NOMO-1 treated with DMSO at 0.1 percent for 48 hours (cell line): ENCODE measurements around the gene TOR3A.
"Not testable (repeated sequence)": the region's sequence is repeated elsewhere in the genome, so short reads cannot be mapped to it uniquely, and the experiment has no call there.

ENCODE experiments used
- DNase-seq: peaks from one replicate; lab custom pipeline; 2025; ENCODE audit not compliant: unreplicated experiment; lab: John Stamatoyannopoulos, UW

The TOR3A gene

DNA sequence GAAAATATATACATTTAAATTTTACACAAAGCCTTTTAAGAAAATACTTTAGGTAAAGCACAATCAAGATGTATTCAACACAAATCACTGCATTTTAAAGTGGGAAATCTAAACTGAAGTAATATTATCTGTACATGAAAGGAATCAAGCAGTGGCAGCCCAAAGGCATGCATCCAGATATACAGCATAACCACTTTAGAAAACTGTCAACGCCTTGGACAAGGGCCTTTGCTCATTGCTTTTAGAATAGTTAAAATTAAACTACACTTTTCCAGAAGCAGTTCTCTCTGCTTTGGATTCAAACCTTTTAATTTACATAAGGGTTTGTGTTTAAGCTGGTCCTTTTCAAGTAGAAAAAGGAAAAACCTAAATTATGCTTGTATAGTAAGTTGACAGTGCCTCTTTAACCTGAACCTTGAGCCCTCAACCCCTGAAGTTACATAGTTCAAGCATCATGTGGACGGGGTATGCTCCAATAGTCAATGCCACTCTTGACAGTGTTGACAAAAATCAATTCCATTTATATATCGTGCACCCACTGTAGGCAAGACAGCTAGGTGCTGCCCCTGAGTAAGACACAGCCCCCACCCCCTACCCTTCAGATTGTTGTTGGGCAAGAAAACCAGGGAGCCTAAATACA is 22.9 kb downstream of the TOR3A start:
- DNase-seq, result no peak

GRCh38 chr1:179105393-179105792 is 23.5 kb downstream of the TOR3A start:
- no peak for DNase-seq

DNA sequence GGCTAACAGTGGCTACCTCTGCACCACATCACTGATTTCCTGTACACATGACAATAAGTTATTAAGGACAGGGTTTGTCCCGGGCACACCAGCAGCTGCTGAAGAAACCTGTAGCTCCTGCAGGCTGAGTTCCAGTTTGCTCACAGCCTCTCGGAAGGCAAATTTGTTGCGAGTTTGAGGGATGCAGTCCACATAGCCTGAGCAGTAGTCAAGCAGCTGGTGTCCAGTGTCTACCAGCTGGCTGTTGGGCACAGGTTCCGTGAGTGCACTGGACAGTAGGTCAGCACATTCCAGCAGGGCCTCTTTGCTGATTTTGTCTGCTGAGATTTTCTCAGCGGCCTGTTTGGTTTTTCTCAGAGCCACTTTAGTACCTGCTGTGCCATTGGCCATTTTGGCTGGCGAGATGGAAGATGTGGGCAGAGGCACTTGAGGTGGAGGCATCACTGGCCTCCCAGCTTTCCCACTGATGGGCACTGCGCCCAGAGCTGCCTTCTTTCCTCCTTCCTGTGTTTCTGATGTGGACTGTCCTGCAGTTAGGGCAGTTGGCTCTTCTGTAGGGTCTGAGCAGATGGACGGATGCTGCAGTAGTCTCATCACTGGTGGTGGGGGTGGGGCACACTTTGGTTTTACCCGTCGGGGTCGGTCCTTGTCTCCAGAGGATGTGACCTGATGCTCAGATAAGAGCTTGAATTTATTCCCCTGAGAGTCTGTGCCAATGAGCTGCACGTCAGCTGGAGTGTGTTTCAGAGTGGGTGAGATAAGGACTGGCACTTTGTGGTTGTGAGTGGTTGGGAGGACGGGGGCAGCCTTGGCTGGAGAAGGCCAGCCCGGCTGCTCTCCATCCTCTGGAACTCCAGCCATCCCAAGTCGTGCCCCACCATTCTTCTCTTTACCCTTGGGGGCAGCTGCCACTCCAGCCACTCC is 26.1 kb downstream of the TOR3A start:
- no peak for DNase-seq

- no peak for DNase-seq
Measured at GRCh38 chr1:179108644-179109043, 26.8 kb downstream of the TOR3A start.

DNA sequence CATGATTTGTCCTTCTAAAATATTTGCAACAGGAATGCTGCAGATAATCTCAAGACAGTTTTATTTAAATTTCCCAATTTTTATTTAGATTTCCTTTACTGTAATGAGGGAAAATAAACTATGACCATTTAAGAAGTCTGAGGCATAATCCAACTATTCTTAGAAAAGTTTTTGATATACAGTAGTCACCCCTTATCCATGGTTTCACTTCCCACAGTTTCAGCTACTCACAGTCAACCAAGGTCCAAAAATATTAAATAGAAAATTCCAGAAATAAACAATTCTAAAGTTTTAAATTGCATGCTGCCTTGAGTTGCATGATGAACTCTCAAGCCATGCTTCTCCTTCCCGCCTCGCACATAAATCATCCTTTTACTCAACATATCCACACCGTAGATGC is 33.3 kb downstream of the TOR3A start:
- DNase-seq, result no peak

GRCh38 chr1:179119513-179119912 is 37.6 kb downstream of the TOR3A start:
- no peak for DNase-seq

DNA sequence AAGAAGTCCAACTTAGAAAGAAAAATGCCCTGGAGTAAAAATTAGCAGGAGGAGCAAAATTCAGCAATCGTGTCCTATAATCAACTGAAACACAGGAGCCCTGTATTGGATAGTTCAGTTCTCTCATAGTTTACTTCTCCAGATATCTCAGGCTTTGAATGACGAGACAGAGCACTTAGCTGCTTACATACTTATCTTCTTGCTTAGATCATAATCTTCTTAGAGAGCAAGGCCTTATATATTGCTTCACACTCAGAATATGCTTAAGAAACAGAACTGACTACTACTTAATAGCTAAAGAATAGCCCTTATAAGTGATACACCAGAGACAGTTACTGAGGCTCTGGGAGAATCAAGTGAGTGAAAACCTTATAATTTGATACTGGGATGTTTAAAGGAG is 38.9 kb downstream of the TOR3A start:
- no peak for DNase-seq

DNA sequence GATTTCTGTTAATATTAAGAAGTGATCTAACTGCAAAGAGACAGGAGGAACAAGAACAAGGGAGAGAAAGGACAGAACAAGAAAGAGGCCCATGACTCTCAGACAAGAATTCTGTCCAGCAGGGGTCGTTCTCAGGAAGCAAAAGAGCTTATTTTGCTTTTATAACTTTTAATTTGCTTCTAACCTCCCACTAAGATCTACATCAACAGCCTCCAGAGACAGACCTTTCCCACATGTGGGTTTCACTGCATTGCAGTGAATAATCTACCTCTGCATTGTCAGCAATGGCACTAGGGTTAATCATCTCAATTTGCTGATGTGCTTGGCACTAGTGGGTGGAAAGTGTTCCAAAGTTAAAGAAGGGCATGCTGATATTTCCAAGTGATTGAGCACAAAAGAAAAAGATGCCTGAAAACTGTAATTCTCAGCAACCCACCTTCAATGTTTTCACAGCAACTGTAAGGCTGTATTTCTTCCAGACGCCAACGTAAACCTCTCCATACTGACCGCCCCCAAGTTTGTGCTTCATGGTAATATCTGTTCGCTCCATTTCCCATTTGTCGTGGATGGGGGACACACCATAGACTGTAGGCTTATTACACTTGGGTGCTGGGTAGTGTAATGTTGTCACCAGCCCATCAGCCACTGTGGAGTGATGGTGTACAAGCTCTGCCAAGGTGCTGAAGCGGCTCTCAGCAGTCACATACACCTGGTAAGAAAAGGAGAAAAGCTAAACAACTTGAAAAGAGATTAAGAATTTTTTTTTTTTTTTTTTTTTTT is 39.5 kb downstream of the TOR3A start:
- DNase-seq, result peak; percentile 44

- DNase-seq, result no peak
Measured at GRCh38 chr1:179124873-179125272, 43.0 kb downstream of the TOR3A start.

DNA sequence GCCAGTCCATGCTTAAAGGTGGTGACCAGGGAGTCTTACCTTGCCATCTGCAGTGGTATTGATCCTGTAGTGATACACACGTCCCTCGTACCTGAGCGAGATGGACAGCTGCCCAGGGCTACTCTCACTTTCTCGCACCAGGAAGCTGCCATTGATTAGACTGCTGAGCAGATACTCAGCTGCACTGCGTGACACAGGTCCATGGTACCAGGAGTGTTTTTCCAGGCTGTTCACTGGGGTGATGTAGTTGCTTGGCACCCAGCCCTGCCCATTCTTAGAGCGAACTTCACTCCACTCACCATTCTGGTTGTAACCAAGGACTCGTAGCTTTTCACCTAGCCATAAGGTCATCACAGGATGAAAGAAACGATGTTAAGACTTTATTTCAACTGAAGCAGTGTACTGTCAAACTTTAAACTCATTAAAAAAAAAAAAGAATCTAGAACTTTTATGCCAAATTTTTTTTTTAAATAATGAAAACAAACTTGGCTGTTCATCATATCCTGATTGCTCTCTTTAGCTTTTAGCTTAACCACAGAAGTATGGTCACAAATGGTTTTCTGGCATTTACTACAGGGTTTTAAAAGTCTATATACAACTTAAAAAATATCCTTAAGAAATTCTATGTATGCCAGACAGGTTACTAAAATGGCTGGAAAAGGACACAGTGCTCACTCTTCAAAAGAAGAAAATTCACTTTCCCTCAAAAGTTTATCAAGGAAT is 44.6 kb downstream of the TOR3A start:
- no peak for DNase-seq

GRCh38 chr1:179127163-179127895 is 45.5 kb downstream of the TOR3A start:
- DNase-seq, result no peak

DNA sequence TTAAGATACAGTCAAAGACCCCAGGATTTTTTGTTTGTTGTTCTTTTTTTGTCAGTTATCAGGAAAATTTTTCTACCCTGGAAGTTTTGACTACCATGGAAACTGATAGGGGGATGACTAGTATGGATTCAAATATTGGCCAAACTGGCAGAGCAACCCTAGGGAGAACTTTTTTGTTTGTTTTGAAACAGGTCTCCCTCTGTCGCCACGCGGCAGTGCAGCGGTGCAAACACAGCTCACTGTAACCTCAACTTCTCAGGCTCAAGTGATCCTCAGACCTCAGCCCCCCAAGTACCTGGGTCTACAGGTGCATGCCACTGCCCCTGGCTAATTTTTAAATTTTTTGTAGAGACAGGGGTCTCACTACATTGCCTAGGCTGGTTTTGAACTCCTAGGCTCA is 46.6 kb downstream of the TOR3A start:
- DNase-seq, result no peak

DNA sequence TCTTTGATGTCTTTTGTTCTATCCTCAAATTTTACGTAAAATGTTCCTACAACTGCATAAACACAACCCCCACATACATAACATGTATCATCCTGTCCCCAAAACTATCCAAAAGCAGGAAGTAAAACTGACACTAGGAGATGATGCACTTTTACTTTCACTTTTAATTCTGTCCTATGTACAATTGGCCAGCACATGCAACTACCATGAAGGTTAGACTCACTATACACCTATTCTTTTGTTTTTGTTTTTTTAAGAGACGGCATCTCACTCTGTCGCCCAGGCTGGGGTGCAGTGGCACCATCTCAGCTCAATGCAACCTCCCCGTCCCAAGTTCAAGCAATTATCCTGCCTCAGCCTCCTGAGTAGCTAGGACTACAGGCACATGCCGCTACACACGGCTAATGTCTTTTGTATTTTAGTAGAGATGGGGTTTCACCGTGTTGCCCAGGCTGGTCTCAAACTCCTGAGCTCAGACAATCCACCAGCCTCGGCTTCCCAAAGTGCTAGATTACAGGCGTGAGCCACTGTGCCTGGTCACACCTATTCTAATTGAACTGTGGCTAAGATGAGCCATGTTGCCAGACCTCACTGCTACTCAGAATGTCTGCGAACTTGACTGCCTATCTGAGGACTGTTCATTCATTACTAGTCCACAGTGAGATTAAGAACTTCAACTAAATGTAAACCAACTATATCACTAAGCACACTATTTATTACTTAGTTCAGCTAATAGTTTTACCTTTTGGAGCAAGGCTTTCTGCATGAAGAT is 48.0 kb downstream of the TOR3A start:
- DNase-seq, result peak; percentile 88

DNA sequence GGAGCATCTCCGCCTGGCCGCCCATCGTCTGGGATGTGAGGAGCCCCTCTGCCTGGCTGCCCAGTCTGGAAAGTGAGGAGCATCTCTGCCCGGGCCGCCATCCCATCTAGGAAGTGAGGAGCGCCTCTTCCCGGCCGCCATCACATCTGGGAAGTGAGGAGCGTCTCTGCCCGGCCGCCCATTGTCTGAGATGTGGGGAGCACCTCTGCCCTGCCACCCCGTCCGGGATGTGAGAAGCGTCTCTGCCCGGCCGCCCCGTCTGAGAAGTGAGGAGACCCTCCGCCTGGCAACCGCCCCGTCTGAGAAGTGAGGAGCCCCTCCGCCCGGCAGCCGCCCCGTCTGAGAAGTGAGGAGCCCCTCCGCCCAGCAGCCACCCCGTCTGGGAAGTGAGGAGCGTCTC is 53.3 kb downstream of the TOR3A start:
- not testable (repeated sequence) for DNase-seq

DNA sequence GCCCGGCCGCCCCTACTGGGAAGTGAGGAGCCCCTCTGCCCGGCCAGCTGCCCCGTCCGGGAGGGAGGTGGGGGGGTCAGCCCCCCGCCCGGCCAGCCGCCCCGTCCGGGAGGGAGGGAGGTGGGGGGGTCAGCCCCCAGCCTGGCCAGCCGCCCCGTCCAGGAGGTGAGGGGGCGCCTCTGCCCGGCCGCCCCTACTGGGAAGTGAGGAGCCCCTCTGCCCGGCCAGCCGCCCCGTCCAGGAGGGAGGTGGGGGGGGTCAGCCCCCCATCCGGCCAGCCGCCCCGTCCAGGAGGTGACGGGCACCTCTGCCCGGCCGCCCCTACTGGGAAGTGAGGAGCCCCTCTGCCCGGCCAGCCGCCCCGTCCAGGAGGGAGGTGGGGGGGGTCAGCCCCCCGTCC is 53.8 kb downstream of the TOR3A start:
- DNase-seq, result not testable (repeated sequence)

DNA sequence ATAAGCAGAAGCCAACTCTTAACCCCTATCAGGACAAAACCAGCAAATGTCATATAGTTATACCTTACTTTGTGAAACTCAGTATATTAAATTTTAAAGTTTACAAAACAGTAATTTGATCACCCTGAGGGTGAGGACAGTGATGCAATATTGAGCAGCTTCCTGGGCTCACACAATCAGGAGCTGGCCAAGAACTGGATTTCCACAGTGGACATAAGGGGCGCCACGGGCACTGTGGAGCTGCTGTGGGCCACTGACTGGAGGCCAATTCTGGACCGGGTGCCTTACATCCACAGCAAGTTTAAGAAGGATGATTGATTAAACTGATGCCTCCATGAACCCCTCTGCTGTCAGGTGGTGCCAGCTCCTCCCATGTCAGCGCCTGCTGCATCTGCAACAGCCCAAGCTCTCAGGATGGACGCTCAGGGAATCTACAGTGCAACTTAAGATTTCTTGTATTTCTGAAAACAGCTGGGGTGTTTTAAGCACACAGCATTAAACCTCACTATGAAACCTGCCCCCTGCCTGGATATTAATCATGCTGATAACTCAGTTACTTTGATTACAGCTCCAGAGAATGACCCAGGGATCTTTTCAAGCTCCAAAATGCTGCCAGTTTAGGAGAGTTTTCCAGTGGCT is 55.9 kb downstream of the TOR3A start:
- no peak for DNase-seq

GRCh38 chr1:179138755-179139154 is 56.9 kb downstream of the TOR3A start:
- not testable (repeated sequence) for DNase-seq

- no peak for DNase-seq
Measured at GRCh38 chr1:179141592-179142251, 59.9 kb downstream of the TOR3A start.

GRCh38 chr1:179142889-179143299 is 61.0 kb downstream of the TOR3A start:
- peak; percentile 64 for DNase-seq
